ENCODE measurements around the gene SLC22A4.
A peak's percentile ranks its signal among the peaks of the same experiment; 100 is the strongest.

DNA sequence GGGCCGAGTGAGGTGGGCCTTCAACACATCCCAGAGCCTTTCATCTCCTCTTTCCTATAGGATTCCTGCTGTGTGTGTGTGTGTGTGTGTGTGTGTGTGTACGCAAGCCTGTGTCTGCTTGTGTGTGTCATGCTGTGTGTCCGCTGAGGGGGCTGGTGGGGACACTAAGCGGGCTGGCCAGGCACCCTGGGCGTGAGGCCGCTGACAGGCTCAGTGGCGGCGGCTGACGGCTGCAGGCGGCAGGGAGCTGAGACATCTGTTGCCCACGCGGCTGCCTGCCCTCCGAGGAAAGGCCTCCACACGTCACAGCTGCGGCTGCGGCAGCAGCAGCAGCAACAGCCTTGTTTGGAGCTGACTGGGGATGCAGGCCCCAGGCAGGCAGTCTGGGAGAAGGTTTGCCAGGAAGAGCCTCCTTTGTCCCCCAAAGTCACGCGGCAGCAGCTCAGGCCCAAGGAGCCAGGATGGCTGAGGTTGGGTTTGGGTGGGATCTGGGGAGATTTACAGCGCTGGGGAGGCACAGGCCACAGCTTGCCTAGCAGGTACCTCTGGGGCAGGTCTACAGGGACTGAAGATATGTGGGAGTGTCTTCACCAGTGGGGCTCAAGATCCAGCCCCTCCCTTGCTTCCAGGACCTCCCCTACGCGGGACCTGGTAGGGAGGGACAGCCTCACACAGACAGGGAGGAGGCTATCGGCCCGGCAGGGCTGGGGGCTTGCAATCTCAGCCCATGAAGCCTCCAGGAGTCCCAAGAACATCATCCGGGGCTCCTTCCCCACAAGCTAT is 34.9 kb upstream of the SLC22A4 start:
- TF ChIP-seq POLR2A (IDR thresholded peaks at IDR 0.05), result peak; percentile 34
- TF ChIP-seq, protein P1, sequence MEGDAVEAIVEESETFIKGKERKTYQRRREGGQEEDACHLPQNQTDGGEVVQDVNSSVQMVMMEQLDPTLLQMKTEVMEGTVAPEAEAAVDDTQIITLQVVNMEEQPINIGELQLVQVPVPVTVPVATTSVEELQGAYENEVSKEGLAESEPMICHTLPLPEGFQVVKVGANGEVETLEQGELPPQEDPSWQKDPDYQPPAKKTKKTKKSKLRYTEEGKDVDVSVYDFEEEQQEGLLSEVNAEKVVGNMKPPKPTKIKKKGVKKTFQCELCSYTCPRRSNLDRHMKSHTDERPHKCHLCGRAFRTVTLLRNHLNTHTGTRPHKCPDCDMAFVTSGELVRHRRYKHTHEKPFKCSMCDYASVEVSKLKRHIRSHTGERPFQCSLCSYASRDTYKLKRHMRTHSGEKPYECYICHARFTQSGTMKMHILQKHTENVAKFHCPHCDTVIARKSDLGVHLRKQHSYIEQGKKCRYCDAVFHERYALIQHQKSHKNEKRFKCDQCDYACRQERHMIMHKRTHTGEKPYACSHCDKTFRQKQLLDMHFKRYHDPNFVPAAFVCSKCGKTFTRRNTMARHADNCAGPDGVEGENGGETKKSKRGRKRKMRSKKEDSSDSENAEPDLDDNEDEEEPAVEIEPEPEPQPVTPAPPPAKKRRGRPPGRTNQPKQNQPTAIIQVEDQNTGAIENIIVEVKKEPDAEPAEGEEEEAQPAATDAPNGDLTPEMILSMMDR (IDR thresholded peaks at IDR 0.05), result no peak
